Measurements from ENCODE around the gene GNG7. TPM values are rescaled to one million over a fixed set of nuclear protein-coding genes. Genes with fewer than 3 reads are reported as not detected.
A peak's percentile ranks its signal among the peaks of the same experiment; 100 is the strongest.

Gene GNG7
- total RNA-seq, 1 donor from 2014 or later, result 0.96 TPM

DNA sequence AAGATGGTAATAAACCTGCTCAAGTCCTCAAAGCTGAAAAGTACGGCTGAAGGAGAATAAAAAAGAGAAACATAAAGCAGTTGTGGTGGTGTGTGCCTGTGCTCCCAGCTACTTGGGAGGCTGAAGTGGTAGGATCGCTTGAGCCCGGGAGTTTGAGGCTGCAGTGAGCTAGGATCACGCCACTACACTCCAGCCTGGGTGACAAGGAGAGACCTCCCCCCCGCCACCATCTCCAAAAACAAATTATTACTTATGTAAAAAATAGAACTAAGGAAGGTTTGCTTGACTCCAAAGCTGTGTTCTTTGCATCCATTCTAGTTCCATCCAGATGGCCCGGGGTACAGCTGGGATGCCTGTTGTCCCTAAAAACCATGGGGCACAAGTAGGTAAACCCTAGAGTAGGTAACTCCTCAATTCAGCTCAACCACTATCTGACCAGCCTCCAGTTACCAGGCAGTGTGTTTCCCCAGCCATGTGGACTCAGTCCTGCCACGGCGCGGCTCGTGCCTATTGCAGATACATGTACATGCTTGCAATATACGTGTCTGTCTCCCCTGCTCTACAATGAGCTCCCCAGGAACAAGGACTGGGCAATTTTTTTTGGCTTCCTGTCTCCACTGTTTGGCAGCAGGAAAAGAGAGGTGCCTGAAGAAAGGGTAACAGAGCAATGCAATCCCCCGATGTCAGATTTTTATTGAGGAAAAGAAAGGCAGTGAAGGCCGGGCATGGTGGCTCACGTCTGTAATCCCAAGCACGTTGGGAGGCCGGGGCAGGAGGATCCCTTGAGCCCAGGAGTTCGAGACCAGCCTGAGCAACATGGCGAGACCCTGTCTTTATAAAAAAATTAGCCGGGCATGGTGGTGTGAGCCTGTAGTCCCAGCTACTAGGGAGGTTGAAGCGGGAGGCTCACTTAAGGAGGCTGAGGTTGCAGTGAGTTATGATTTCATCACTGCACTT lies 101.3 kb downstream of the GNG7 start:
- intact Hi-C loops (cut with DNase I), result no loop called here

DNA sequence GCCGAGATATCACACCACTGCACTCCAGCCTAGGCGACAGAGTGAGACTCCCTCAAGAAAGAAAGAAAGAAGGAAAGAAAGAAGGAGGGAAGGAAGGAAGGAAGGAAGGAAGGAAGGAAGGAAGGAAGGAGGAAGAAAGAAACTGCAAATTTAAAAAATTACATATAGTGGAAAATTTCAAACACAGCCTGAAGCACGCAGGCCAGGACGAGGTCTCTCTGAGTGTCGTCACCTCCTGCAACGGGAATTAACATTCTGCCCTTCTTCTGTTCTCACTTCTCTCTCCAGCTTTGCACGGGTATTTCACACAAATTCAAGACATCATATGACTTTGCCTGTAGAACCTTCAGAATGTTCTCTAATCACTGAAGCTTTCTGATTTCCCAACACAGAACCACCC lies 108.2 kb downstream of the GNG7 start:
- intact Hi-C loops (cut with DNase I), result no loop called here
- H3K36me3 ChIP-seq, result no peaks in the 10 kb centered on the region
- no peaks in the 10 kb centered on the region for H3K9me3 ChIP-seq
- DNase-seq (ENCODE audit: low spot score in 2 of 2), result peak in 1 of 2 donors; percentile 16
- no peak overlapping the region for H3K27ac ChIP-seq
- TF ChIP-seq, protein P1, sequence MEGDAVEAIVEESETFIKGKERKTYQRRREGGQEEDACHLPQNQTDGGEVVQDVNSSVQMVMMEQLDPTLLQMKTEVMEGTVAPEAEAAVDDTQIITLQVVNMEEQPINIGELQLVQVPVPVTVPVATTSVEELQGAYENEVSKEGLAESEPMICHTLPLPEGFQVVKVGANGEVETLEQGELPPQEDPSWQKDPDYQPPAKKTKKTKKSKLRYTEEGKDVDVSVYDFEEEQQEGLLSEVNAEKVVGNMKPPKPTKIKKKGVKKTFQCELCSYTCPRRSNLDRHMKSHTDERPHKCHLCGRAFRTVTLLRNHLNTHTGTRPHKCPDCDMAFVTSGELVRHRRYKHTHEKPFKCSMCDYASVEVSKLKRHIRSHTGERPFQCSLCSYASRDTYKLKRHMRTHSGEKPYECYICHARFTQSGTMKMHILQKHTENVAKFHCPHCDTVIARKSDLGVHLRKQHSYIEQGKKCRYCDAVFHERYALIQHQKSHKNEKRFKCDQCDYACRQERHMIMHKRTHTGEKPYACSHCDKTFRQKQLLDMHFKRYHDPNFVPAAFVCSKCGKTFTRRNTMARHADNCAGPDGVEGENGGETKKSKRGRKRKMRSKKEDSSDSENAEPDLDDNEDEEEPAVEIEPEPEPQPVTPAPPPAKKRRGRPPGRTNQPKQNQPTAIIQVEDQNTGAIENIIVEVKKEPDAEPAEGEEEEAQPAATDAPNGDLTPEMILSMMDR (IDR thresholded peaks at IDR 0.05), result no peak
- peaks cover 2 to 3% of the 10 kb centered on the region in 2 donors for H3K4me1 ChIP-seq
- no peaks in the 10 kb centered on the region for H3K27me3 ChIP-seq
- no peak overlapping the region for H3K4me3 ChIP-seq

More for the DNA sequence above, 101.3 kb downstream of the GNG7 start:
- no peak overlapping the region for H3K4me3 ChIP-seq
- no peaks in the 10 kb centered on the region for H3K9me3 ChIP-seq
- H3K36me3 ChIP-seq, result no peaks in the 10 kb centered on the region
- peak overlapping the region; percentile 92 to 97 for H3K27ac ChIP-seq
- TF ChIP-seq, protein P1 (IDR thresholded peaks at IDR 0.05), result no peak
- H3K27me3 ChIP-seq, result no peaks in the 10 kb centered on the region
- DNase-seq (ENCODE audit: low spot score in 2 of 2), result peak in 1 of 2 donors; percentile 58
- H3K4me1 ChIP-seq, result peaks cover 17 to 23% of the 10 kb centered on the region in 2 donors

- TF ChIP-seq, protein P1 (IDR thresholded peaks at IDR 0.05), result no peak
- Histone ChIP-seq H3K27ac (no peak overlapping the region), H3K36me3 (no peaks in the 10 kb centered on the region), H3K9me3 (no peaks in the 10 kb centered on the region), H3K4me1 (peaks cover 4 to 11% of the 10 kb centered on the region in 2 donors), H3K4me3 (no peak overlapping the region), H3K27me3 (no peaks in the 10 kb centered on the region)
- intact Hi-C loops (cut with DNase I), result no loop called here
- no peak for DNase-seq (ENCODE audit: low spot score in 2 of 2)
Measured at GRCh38 chr19:2592824-2593223, 109.7 kb downstream of the GNG7 start.

GRCh38 chr19:2591537-2592291 lies 110.8 kb downstream of the GNG7 start:
- DNase-seq (ENCODE audit: low spot score in 2 of 2), result peak in 1 of 2 donors; percentile 9
- H3K36me3 ChIP-seq, result no peaks in the 10 kb centered on the region
- no peak overlapping the region for H3K27ac ChIP-seq
- peaks cover 11 to 21% of the 10 kb centered on the region in 2 donors for H3K4me1 ChIP-seq
- no peaks in the 10 kb centered on the region for H3K9me3 ChIP-seq
- H3K4me3 ChIP-seq, result no peak overlapping the region
- TF ChIP-seq, protein P1 (IDR thresholded peaks at IDR 0.05), result no peak
- no peaks in the 10 kb centered on the region for H3K27me3 ChIP-seq
- intact Hi-C loops (cut with DNase I), result no loop called here

DNA sequence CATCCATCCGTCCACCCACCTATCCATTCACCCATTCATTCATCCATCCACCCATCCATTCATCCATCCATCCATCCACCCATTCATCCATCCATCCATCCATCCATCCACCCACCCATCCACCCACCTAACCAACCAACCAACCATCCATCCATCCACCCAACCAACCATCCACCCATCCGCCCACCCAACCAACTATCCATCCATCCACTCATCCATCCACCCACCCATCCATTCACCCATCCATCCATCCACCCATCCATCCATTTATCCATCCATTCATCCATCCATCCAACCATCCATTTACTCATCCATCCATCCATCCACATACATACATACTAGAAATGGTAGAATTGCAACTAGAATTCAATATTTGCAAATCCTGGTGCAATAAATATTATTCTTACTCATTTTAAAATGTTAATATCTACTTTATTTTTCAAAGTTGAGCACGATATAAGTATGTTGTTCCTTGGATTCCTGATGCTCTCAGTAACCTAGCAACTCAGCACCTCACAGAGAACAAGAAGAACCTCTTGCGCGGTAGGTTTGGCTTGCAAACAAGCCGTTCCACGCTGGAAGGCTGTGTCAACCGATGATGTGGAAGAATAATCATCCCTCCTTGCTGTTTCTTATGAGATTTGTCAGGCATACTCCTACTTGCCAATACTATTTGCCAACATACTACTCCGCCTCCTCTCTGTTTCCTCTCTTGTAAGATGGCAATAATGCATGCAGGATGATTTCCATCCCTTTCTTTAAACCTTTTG lies 111.7 kb downstream of the GNG7 start:
- intact Hi-C loops (cut with DNase I), result no loop called here
- H3K9me3 ChIP-seq, result no peaks in the 10 kb centered on the region
- no peaks in the 10 kb centered on the region for H3K36me3 ChIP-seq
- no peak overlapping the region for H3K4me3 ChIP-seq
- H3K27ac ChIP-seq, result no peak overlapping the region
- DNase-seq (ENCODE audit: low spot score in 2 of 2), result peak in 1 of 2 donors; percentile 13
- H3K27me3 ChIP-seq, result no peaks in the 10 kb centered on the region
- TF ChIP-seq, protein P1 (IDR thresholded peaks at IDR 0.05), result no peak
- H3K4me1 ChIP-seq, result peaks cover 11 to 21% of the 10 kb centered on the region in 2 donors
